ENCODE data around the gene ATP5F1B. TPM values are rescaled to one million over a fixed set of nuclear protein-coding genes. Genes with fewer than 3 reads are reported as not detected.
A peak's percentile ranks its signal among the peaks of the same experiment; 100 is the strongest.

Gene ATP5F1B
- total and polyA plus RNA-seq, 2 of the 13 experiments (the other 11 are each of a cell fraction or from before 2014, with no cell fraction given), result 1,051 to 1,180 TPM

GRCh38 chr12:56687223-56688128 is 41.7 kb upstream of the ATP5F1B start (continued):
- TF ChIP-seq ZHX2 (IDR thresholded peaks at IDR 0.05; ENCODE audit: low read depth), result no peak
- TF ChIP-seq ZHX2 (CRISPR knock-in tag; IDR thresholded peaks at IDR 0.05; ENCODE audit: borderline replicate concordance), result 0 out of 2 replicates have a peak, but pooled peaks have one; percentile 13
- peak; percentile 26; the same call in 1 of the 2 replicates for TF ChIP-seq ZNF580 (CRISPR knock-in tag; IDR thresholded peaks at IDR 0.05; ENCODE audit: borderline replicate concordance, low read depth)
- TF ChIP-seq TCF7 (IDR thresholded peaks at IDR 0.05; ENCODE audit: low read depth), result no peak
- no peak for TF ChIP-seq MTF1 (CRISPR knock-in tag; IDR thresholded peaks at IDR 0.05)
- peak; percentile 55; the same call in 1 of the 2 replicates for TF ChIP-seq SALL2 (CRISPR knock-in tag; IDR thresholded peaks at IDR 0.05)
- TF ChIP-seq BORCS8-MEF2B (CRISPR knock-in tag; IDR thresholded peaks at IDR 0.05), result no peak
- TF ChIP-seq PHF21A (CRISPR knock-in tag; IDR thresholded peaks at IDR 0.05), result no peak
- TF ChIP-seq NR1H2 (CRISPR knock-in tag; IDR thresholded peaks at IDR 0.05; ENCODE audit: borderline replicate concordance, low read depth), result 0 out of 2 replicates have a peak, but pooled peaks have one; percentile 50
- TF ChIP-seq ZNF768 (CRISPR knock-in tag; IDR thresholded peaks at IDR 0.05), result no peak
- TF ChIP-seq RBM22 (optimal IDR thresholded peaks at IDR 0.05; ENCODE audit: low read length), result no peak
- 0 out of 2 replicates have a peak, but pooled peaks have one; percentile 21 for TF ChIP-seq PREB (CRISPR knock-in tag; IDR thresholded peaks at IDR 0.05)
- peak; percentile 9 for TF ChIP-seq YY1 (IDR thresholded peaks at IDR 0.05; ENCODE audit: insufficient read depth, insufficient replicate concordance, low read depth, low read length)
- no peak for TF ChIP-seq HOMEZ (CRISPR knock-in tag; IDR thresholded peaks at IDR 0.05; ENCODE audit: low read depth)
- peak; percentile 59 for TF ChIP-seq NRL (CRISPR knock-in tag; IDR thresholded peaks at IDR 0.05; ENCODE audit: borderline replicate concordance)
- TF ChIP-seq CBFB (CRISPR knock-in tag; IDR thresholded peaks at IDR 0.05), result peak; percentile 13; the same call in 1 of the 2 replicates
- peak; percentile 70 for TF ChIP-seq PATZ1 (CRISPR knock-in tag; IDR thresholded peaks at IDR 0.05)
- TF ChIP-seq RARG (CRISPR knock-in tag; IDR thresholded peaks at IDR 0.05; ENCODE audit: low read depth), result no peak

Data from HepG2 (cell line).